ENCODE measurements around the gene HIVEP1. TPM values are rescaled to one million over a fixed set of nuclear protein-coding genes. Genes with fewer than 3 reads are reported as not detected.

The HIVEP1 gene
- total RNA-seq, 1 experiment from 2014 or later, result 24.3 TPM

- TF ChIP-seq PRDM15 (CRISPR knock-in tag; IDR thresholded peaks at IDR 0.05), result no peak
- TF ChIP-seq ZNF396 (CRISPR knock-in tag; IDR thresholded peaks at IDR 0.05; ENCODE audit: borderline replicate concordance), result no peak
- no peak for TF ChIP-seq NR1H2 (CRISPR knock-in tag; IDR thresholded peaks at IDR 0.05)
- no peak for TF ChIP-seq ESRRA (CRISPR knock-in tag; IDR thresholded peaks at IDR 0.05; ENCODE audit: borderline replicate concordance)
- no peak for TF ChIP-seq MLX (CRISPR knock-in tag; IDR thresholded peaks at IDR 0.05)
- no peak for TF ChIP-seq TEAD4 (CRISPR knock-in tag; IDR thresholded peaks at IDR 0.05)
- no peak for TF ChIP-seq MXD4 (CRISPR knock-in tag; IDR thresholded peaks at IDR 0.05; ENCODE audit: borderline replicate concordance)
- TF ChIP-seq PRRX2 (CRISPR knock-in tag; IDR thresholded peaks at IDR 0.05), result no peak
- no peak for TF ChIP-seq CREB1 (CRISPR knock-in tag; IDR thresholded peaks at IDR 0.05)
- no peak for TF ChIP-seq SOX15 (CRISPR knock-in tag; IDR thresholded peaks at IDR 0.05)
- no peak for TF ChIP-seq NFYB (CRISPR knock-in tag; conservative IDR thresholded peaks at IDR 0.05; ENCODE audit: low read depth)
- TF ChIP-seq, protein P1, sequence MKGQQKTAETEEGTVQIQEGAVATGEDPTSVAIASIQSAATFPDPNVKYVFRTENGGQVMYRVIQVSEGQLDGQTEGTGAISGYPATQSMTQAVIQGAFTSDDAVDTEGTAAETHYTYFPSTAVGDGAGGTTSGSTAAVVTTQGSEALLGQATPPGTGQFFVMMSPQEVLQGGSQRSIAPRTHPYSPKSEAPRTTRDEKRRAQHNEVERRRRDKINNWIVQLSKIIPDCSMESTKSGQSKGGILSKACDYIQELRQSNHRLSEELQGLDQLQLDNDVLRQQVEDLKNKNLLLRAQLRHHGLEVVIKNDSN (CRISPR knock-in tag; IDR thresholded peaks at IDR 0.05), result no peak
- TF ChIP-seq MAX (CRISPR knock-in tag; IDR thresholded peaks at IDR 0.05), result no peak
- TF ChIP-seq ELF4 (CRISPR knock-in tag; IDR thresholded peaks at IDR 0.05; ENCODE audit: low read depth), result no peak
These were observed 122.9 kb downstream of the HIVEP1 start (continued) for GRCh38 chr6:12134991-12135390.

GRCh38 chr6:12136905-12137304 lies 124.8 kb downstream of the HIVEP1 start:
- peaks cover 60% of the 10 kb centered on the region for H3K36me3 Mint-ChIP-seq
- DNase-seq (ENCODE audit: low spot score) (no peak), ATAC-seq (no peak)
- CTCF ChIA-PET, result no interaction called here
- H3K27ac Mint-ChIP-seq, result no peak overlapping the region
- peaks cover 6% of the 10 kb centered on the region for H3K4me1 Mint-ChIP-seq
- H3K27me3 Mint-ChIP-seq (ENCODE audit: low read depth), result no peaks in the 10 kb centered on the region; the same call in 1 of the 2 replicates
- POLR2A ChIA-PET, result no interaction called here
- TF ChIP-seq RELA (CRISPR knock-in tag; IDR thresholded peaks at IDR 0.05; ENCODE audit: borderline replicate concordance) (no peak), ZNF532 (CRISPR knock-in tag; IDR thresholded peaks at IDR 0.05; ENCODE audit: borderline replicate concordance) (no peak), ELF4 (CRISPR knock-in tag; IDR thresholded peaks at IDR 0.05; ENCODE audit: low read depth) (no peak)
- peaks cover 30% of the 10 kb centered on the region for H3K9me3 Mint-ChIP-seq
- no peak overlapping the region for H3K4me3 Mint-ChIP-seq

All from WTC11 (cell line).